Colonic mucosa (tissue), 4 donors: ENCODE data around the gene SCP2. TPM values are rescaled to one million over a fixed set of nuclear protein-coding genes. Genes with fewer than 3 reads are reported as not detected.

Experiments
- DNase-seq: peaks from one replicate; pipeline ENCODE4 v3.0.0-alpha.2; 2020
- H3K27ac ChIP-seq: fragments of 200-600 bp; one replicate; pipeline ENCODE4 v1.8.0; 2021
- H3K27me3 ChIP-seq: fragments of 200-600 bp; one replicate; pipeline ENCODE4 v1.8.0; 2021
- H3K36me3 ChIP-seq: fragments of 200-600 bp; one replicate; pipeline ENCODE4 v1.8.0; 2021
- H3K4me1 ChIP-seq: fragments of 200-600 bp; one replicate; pipeline ENCODE4 v1.8.0; 2021; ENCODE audit warnings: mild to moderate bottlenecking
- H3K4me3 ChIP-seq: fragments of 200-600 bp; one replicate; pipeline ENCODE4 v1.8.0; 2021
- H3K9ac ChIP-seq, 2 donors: one replicate each; pipeline ENCODE4 v1.7.0; 2013; ENCODE audit warnings: control low read depth in 2 of 2, low read depth in 2 of 2, low read length in 2 of 2
- H3K9me3 ChIP-seq: fragments of 200-600 bp; one replicate; pipeline ENCODE4 v1.8.0; 2021
- CTCF ChIP-seq: fragments of 200-600 bp; IDR thresholded peaks from one replicate; pipeline ENCODE4 v1.8.0; 2022; ENCODE audit warnings: antibody characterized with exemption, mild to moderate bottlenecking
- intact Hi-C: fragments of 100-400 bp; cut with DNase I; formaldehyde crosslinking; loops from one replicate; pipeline ENCODE4 v1.14.1; 2022
- total RNA-seq, 2 donors: library from RNA; stranded (reverse); fragmentation: NEBNext Ultra II Directional in 1 of 2; extraction: Animal tissue kit (Norgen Biotek cat#: 25700) in 1 of 2; gene quantifications; one replicate each; pipeline ENCODE4 v1.2.1, GENCODE V29; 2021
- donor health status: healthy.
- donor health status: DM: no; HTN: no; CAD: no.
- donor health status: DM: no; HTN: no; CAD: no.

The SCP2 gene
- total RNA-seq, 2 donors from 2014 or later, result 178 to 325 TPM

- no peak overlapping the region for H3K4me3 ChIP-seq
- H3K9me3 ChIP-seq, result no peaks in the 10 kb centered on the region
- no peak overlapping the region for H3K9ac ChIP-seq
- H3K4me1 ChIP-seq, result no peaks in the 10 kb centered on the region
- no peaks in the 10 kb centered on the region for H3K36me3 ChIP-seq
- no peaks in the 10 kb centered on the region for H3K27me3 ChIP-seq
- intact Hi-C loops, result no loop called here
- H3K27ac ChIP-seq, result no peak overlapping the region
- no peak for TF ChIP-seq CTCF
- DNase-seq, result no peak
Observed at GRCh38 chr1:52906135-52906603, 20.9 kb upstream of the SCP2 start.

GRCh38 chr1:52907068-52907811 is 19.8 kb upstream of the SCP2 start:
- intact Hi-C loops, result no loop called here
- H3K27me3 ChIP-seq, result no peaks in the 10 kb centered on the region
- no peaks in the 10 kb centered on the region for H3K36me3 ChIP-seq
- H3K9me3 ChIP-seq, result no peaks in the 10 kb centered on the region
- no peak overlapping the region for H3K4me3 ChIP-seq
- TF ChIP-seq CTCF, result no peak
- no peaks in the 10 kb centered on the region for H3K4me1 ChIP-seq
- DNase-seq, result no peak
- no peak overlapping the region for H3K27ac ChIP-seq
- H3K9ac ChIP-seq, result no peak overlapping the region

GRCh38 chr1:52907812-52908153 is 19.3 kb upstream of the SCP2 start:
- H3K36me3 ChIP-seq, result no peaks in the 10 kb centered on the region
- H3K9me3 ChIP-seq, result no peaks in the 10 kb centered on the region
- no peak overlapping the region for H3K9ac ChIP-seq
- no peak overlapping the region for H3K27ac ChIP-seq
- H3K4me3 ChIP-seq, result no peak overlapping the region
- H3K4me1 ChIP-seq, result no peaks in the 10 kb centered on the region
- intact Hi-C loops, result no loop called here
- H3K27me3 ChIP-seq, result no peaks in the 10 kb centered on the region
- no peak for DNase-seq
- TF ChIP-seq CTCF, result no peak

GRCh38 chr1:52911541-52911940 is 15.5 kb upstream of the SCP2 start:
- H3K4me1 ChIP-seq, result no peaks in the 10 kb centered on the region
- no peaks in the 10 kb centered on the region for H3K27me3 ChIP-seq
- intact Hi-C loops, result no loop called here
- no peak for TF ChIP-seq CTCF
- H3K36me3 ChIP-seq, result no peaks in the 10 kb centered on the region
- H3K9me3 ChIP-seq, result no peaks in the 10 kb centered on the region
- no peak overlapping the region for H3K9ac ChIP-seq
- no peak overlapping the region for H3K4me3 ChIP-seq
- H3K27ac ChIP-seq, result no peak overlapping the region
- DNase-seq, result no peak

GRCh38 chr1:52913014-52913413 is 14.1 kb upstream of the SCP2 start:
- Histone ChIP-seq H3K9ac (no peak overlapping the region), H3K36me3 (no peaks in the 10 kb centered on the region), H3K27me3 (no peaks in the 10 kb centered on the region), H3K4me3 (no peak overlapping the region), H3K9me3 (no peaks in the 10 kb centered on the region), H3K27ac (no peak overlapping the region), H3K4me1 (no peaks in the 10 kb centered on the region)
- DNase-seq, result no peak
- no peak for TF ChIP-seq CTCF
- intact Hi-C loops, result no loop called here
